A673 (cell line): ENCODE data around the gene PRTG.

ENCODE experiments used
- CTCF ChIP-seq: fragments of 300-800, 200-600 bp; sonication (generic); conservative IDR thresholded peaks from 2 replicates; pipeline ENCODE4 v1.5.1; 2017; ENCODE audit warnings: low read depth, mild to moderate bottlenecking, antibody characterized with exemption, low read length, moderate library complexity, mixed read lengths
- EZH2 ChIP-seq: fragments of 200-600 bp; sonication (generic); IDR thresholded peaks from 2 replicates; pipeline ENCODE4 v1.6.1; 2017; ENCODE audit warnings: borderline replicate concordance, low read depth, mild to moderate bottlenecking, mixed read lengths, antibody characterized with exemption, low read length; ENCODE audit not compliant: poor library complexity, severe bottlenecking

GRCh38 chr15:55633731-55634130 is 109.2 kb downstream of the PRTG start:
- no peak for TF ChIP-seq CTCF
- no peak for TF ChIP-seq EZH2
